Memory B cell (primary cell): ENCODE data around the gene UPF2.

Experiments
- ATAC-seq: fragments of 150-1000 bp; cut with Tn5 transposase; 2 replicates; pipeline ENCODE4 v1.10.0; 2021; ENCODE audit warnings: low read depth, mild to moderate bottlenecking, moderate library complexity
- DNase-seq, 2 donors: peaks; one replicate each; pipeline ENCODE4 v3.0.0; 2022; ENCODE audit warnings: low spot score in 2 of 2
- H3K27ac Mint-ChIP-seq: one replicate; pipeline ENCODE4 v1.8.0; 2022; ENCODE audit warnings: mild to moderate bottlenecking, moderate library complexity, mixed read lengths
- H3K27me3 Mint-ChIP-seq: one replicate; pipeline ENCODE4 v1.8.0; 2022; ENCODE audit warnings: mixed read lengths
- H3K36me3 Mint-ChIP-seq: one replicate; pipeline ENCODE4 v1.8.0; 2022; ENCODE audit warnings: mild to moderate bottlenecking, mixed read lengths
- H3K4me1 Mint-ChIP-seq: one replicate; pipeline ENCODE4 v1.8.0; 2022; ENCODE audit warnings: mixed read lengths
- H3K4me3 Mint-ChIP-seq: one replicate; pipeline ENCODE4 v1.8.0; 2022; ENCODE audit warnings: mild to moderate bottlenecking, moderate library complexity, mixed read lengths
- H3K9me3 Mint-ChIP-seq: one replicate; pipeline ENCODE4 v1.8.0; 2022; ENCODE audit warnings: mixed read lengths

The UPF2 gene

GRCh38 chr10:12056748-12057147 is 14.1 kb upstream of the UPF2 start:
- Mint-ChIP-seq H3K4me1 (peaks cover 12% of the 10 kb centered on the region), H3K36me3 (no peaks in the 10 kb centered on the region), H3K9me3 (peaks cover 1% of the 10 kb centered on the region), H3K4me3 (no peak overlapping the region), H3K27ac (no peak overlapping the region), H3K27me3 (no peaks in the 10 kb centered on the region)
- no peak for DNase-seq
- ATAC-seq = no peak

DNA sequence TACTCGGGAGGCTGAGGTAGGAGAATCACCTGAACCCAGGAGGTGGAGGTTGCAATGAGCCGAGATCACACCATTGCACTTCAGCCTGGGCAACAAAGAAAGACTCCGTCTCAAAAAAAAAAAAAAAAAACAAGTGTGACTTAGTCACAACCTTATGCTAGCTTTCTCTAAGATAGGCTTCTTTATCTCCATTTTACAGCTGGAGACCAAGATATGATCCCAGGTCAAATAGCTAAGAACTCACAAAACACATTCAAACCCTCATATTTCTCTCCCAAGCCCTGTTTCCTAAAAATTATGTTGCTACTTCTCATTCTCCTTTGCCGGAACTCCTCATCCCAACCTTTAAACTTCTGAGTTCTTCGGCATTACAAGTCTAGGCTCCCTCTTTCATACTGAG is 13.1 kb upstream of the UPF2 start:
- Mint-ChIP-seq H3K27ac (peak overlapping the region; percentile 5), H3K27me3 (no peaks in the 10 kb centered on the region), H3K4me1 (peaks cover 17% of the 10 kb centered on the region), H3K9me3 (peaks cover 1% of the 10 kb centered on the region), H3K4me3 (no peak overlapping the region), H3K36me3 (no peaks in the 10 kb centered on the region)
- no peak for ATAC-seq
- DNase-seq = no peak

- Mint-ChIP-seq H3K4me1 (peaks cover 25% of the 10 kb centered on the region), H3K9me3 (peaks cover 1% of the 10 kb centered on the region), H3K27me3 (no peaks in the 10 kb centered on the region), H3K36me3 (peaks cover 2% of the 10 kb centered on the region), H3K27ac (peak overlapping the region; percentile 97), H3K4me3 (peak overlapping the region; percentile 2)
- no peak for DNase-seq
- peak; percentile 41 for ATAC-seq
Measured at GRCh38 chr10:12051241-12051640, 8.6 kb upstream of the UPF2 start.

DNA sequence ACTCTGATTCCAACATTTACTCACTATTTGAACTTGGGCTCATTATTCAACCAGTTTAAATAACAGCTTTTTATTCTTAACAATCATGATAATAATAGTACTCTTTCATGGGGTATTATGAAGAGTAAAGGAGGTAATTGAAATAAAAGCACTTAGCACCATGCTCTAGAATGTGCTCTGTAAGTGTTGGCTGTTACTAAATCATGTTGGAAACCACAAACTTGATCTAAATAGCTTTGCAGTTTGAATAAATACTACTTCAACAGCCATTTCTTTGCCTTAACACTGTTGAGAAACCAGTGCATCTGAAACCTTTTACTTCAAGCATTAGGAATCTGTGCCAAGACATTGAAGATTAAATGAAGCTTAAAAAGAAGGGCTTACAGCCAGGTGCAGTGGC is 7.9 kb upstream of the UPF2 start:
- no peak for ATAC-seq
- no peaks in the 10 kb centered on the region for H3K27me3 Mint-ChIP-seq
- peaks cover 2% of the 10 kb centered on the region for H3K36me3 Mint-ChIP-seq
- no peak overlapping the region for H3K4me3 Mint-ChIP-seq
- H3K9me3 Mint-ChIP-seq = peaks cover 1% of the 10 kb centered on the region
- H3K4me1 Mint-ChIP-seq = peaks cover 25% of the 10 kb centered on the region
- DNase-seq = no peak
- H3K27ac Mint-ChIP-seq = peak overlapping the region; percentile 97

DNA sequence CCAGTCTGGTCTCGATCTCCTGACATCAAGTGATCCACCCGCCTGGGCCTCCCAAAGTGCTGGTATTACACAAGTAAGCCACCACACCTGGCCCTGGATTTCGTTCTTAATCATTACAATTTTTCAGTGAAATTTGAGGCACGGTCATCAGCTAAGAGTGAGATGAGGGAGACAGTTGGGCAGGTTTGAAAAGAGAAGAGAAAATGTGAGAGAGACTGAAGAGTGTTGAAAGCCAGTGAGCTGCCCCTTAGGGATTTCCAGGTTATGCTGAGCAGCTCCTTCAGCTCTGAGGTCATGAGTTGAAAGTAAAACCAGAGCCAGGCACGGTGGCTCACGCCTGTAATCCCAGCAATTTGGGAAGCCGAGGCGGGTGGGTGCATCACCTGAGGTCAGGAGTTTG is 5.9 kb upstream of the UPF2 start:
- peaks cover 2% of the 10 kb centered on the region for H3K36me3 Mint-ChIP-seq
- no peaks in the 10 kb centered on the region for H3K27me3 Mint-ChIP-seq
- peaks cover 1% of the 10 kb centered on the region for H3K9me3 Mint-ChIP-seq
- DNase-seq = no peak
- no peak overlapping the region for H3K27ac Mint-ChIP-seq
- no peak overlapping the region for H3K4me3 Mint-ChIP-seq
- ATAC-seq = no peak
- peaks cover 22% of the 10 kb centered on the region for H3K4me1 Mint-ChIP-seq

GRCh38 chr10:12045596-12045995 is 3.0 kb upstream of the UPF2 start:
- Mint-ChIP-seq H3K9me3 (no peaks in the 10 kb centered on the region), H3K4me3 (no peak overlapping the region), H3K27me3 (no peaks in the 10 kb centered on the region), H3K27ac (no peak overlapping the region), H3K4me1 (peaks cover 24% of the 10 kb centered on the region), H3K36me3 (peaks cover 4% of the 10 kb centered on the region)
- ATAC-seq (no peak), DNase-seq (no peak)

DNA sequence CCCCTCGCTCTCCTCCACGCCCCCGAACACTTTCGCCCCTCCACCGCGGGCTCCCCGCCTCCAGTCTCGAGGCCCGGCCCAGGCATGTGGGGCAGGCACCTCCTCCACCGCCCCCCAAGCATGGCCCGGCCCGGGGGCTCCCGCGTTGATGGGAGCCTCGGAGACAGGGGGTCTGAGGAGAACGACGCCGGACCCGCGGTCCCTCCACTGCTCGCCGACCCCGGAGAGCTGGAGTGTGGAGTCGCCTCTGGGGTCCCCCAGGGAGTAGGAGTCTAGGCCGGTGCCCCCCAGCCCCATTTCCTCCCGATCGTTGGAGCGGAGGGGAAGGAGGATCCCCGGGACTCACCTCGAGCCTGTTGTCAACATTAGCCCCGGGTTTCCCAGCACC is 206 bp downstream of the UPF2 start:
- peaks cover 27% of the 10 kb centered on the region for H3K4me1 Mint-ChIP-seq
- peaks cover 6% of the 10 kb centered on the region for H3K36me3 Mint-ChIP-seq
- DNase-seq (no peak), ATAC-seq (peak; percentile 4)
- H3K27me3 Mint-ChIP-seq = no peaks in the 10 kb centered on the region
- no peaks in the 10 kb centered on the region for H3K9me3 Mint-ChIP-seq
- H3K4me3 Mint-ChIP-seq = peak overlapping the region; percentile 99
- H3K27ac Mint-ChIP-seq = peak overlapping the region; percentile 100

DNA sequence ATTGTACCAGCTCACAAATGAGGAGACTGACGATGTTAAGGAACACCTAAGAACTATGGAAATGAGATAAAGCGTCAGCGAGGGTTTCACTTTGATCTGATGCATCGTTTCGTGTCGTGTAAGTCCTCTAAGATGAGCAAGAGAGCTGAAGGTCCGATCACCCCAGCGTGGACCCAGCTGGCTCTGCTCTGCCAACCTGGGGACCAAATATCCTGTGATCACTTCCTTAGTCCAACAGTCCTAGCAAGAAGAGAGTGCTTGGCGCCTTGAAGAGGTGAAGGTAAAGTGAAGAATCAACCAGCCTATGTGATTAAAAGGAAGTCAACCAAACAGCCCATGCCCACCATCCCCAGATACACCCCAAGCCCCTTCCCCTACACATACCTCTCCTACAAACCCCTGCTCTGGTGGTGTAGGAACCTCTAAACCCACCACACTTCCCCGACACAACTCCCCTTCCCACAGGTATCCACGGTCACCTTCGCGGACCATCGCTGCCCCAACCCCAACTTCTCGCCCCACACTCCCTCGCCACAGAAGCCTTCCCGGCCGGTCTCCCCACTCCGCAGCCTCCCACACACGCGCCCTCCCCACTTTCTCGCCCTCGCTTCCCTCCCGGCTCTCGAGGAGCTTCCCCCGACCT is 722 bp downstream of the UPF2 start:
- H3K4me1 Mint-ChIP-seq = peaks cover 27% of the 10 kb centered on the region
- H3K36me3 Mint-ChIP-seq = peaks cover 6% of the 10 kb centered on the region
- H3K9me3 Mint-ChIP-seq = no peaks in the 10 kb centered on the region
- DNase-seq = peak; percentile 33 to 34
- H3K4me3 Mint-ChIP-seq = peak overlapping the region; percentile 99
- peak; percentile 3 for ATAC-seq
- H3K27me3 Mint-ChIP-seq = no peaks in the 10 kb centered on the region
- peak overlapping the region; percentile 100 for H3K27ac Mint-ChIP-seq

DNA sequence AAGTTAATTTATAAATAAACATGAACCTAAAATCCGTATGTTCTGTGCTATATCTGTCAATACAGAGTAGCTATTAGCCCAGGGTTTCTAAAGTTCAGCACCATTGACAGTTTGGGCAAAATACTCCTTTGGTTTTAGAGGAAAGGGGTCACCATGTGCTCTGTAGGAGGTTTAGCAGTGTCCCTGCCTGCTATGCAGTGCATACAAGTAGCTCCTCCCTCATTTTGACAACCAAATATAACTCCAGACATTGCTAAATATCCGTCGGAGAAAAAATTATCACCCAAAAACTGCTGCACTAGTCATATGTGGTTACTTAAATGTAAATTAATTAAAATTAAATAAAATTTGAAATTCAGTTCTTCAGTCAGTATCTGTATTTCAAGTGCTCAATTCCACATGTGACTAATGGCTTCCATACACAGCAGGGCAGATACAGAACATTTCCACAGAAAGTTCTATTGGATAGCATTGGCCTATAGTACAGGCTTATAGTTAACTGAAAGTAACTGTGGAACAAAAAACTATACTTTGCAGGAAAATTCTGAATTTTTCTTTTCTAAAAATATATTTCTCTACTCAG is 6.4 kb downstream of the UPF2 start:
- H3K36me3 Mint-ChIP-seq = peaks cover 13% of the 10 kb centered on the region
- H3K27me3 Mint-ChIP-seq = no peaks in the 10 kb centered on the region
- no peak for ATAC-seq
- H3K9me3 Mint-ChIP-seq = no peaks in the 10 kb centered on the region
- no peak overlapping the region for H3K4me3 Mint-ChIP-seq
- peaks cover 19% of the 10 kb centered on the region for H3K4me1 Mint-ChIP-seq
- no peak overlapping the region for H3K27ac Mint-ChIP-seq
- DNase-seq = no peak

DNA sequence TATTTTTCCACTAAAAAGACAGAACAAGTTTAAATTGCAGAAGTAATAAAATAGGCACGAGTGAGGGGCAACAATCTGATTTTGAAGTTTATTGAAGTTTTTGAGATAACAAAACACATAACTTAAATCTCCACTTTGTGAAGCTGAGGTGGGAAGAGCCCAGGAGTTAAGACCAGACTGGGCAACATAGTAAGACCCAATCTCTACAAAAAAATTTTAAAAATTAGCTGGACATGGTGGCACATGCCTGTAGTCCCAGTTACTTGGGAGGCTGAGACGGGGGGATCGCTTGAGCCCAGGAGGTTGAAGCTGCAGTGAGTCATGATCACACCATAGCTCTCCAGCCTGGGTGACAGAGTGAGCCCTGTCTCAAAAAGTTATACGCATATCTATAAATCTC is 11.2 kb downstream of the UPF2 start:
- Mint-ChIP-seq H3K36me3 (peaks cover 29% of the 10 kb centered on the region), H3K27me3 (no peaks in the 10 kb centered on the region), H3K27ac (peak overlapping the region; percentile 58), H3K4me1 (peaks cover 15% of the 10 kb centered on the region), H3K4me3 (no peak overlapping the region), H3K9me3 (no peaks in the 10 kb centered on the region)
- DNase-seq (no peak), ATAC-seq (no peak)

DNA sequence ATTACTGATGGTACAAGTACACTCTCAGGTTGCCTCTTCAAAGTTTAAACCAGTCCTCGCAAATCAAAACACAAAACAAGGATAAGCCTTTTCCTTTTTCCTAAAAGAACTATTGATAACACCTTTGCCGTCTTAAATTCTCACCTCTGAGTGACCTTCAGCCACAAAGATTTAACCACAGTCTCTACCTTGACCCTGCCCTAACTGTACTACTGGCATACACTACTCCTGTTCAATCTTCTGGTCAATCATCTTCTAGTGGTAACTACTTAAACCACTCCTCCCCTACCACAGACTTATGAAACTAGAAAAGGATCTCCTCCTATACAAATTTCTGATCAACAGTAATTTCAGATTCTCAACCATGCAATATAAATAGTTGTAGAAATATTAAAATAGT is 15.1 kb downstream of the UPF2 start:
- Mint-ChIP-seq H3K9me3 (no peaks in the 10 kb centered on the region), H3K4me3 (no peak overlapping the region), H3K4me1 (peaks cover 16% of the 10 kb centered on the region), H3K27ac (peak overlapping the region; percentile 38), H3K27me3 (no peaks in the 10 kb centered on the region), H3K36me3 (peaks cover 23% of the 10 kb centered on the region)
- no peak for ATAC-seq
- no peak for DNase-seq

GRCh38 chr10:12025591-12025990 is 17.0 kb downstream of the UPF2 start:
- peaks cover 23% of the 10 kb centered on the region for H3K36me3 Mint-ChIP-seq
- H3K4me1 Mint-ChIP-seq = peaks cover 20% of the 10 kb centered on the region
- no peak for DNase-seq
- H3K27me3 Mint-ChIP-seq = no peaks in the 10 kb centered on the region
- H3K4me3 Mint-ChIP-seq = no peak overlapping the region
- H3K27ac Mint-ChIP-seq = peak overlapping the region; percentile 80
- no peaks in the 10 kb centered on the region for H3K9me3 Mint-ChIP-seq
- ATAC-seq = no peak

GRCh38 chr10:12022580-12023257 is 19.9 kb downstream of the UPF2 start:
- no peaks in the 10 kb centered on the region for H3K9me3 Mint-ChIP-seq
- no peak for DNase-seq
- peaks cover 18% of the 10 kb centered on the region for H3K4me1 Mint-ChIP-seq
- peaks cover 11% of the 10 kb centered on the region for H3K36me3 Mint-ChIP-seq
- ATAC-seq = peak; percentile 78
- no peaks in the 10 kb centered on the region for H3K27me3 Mint-ChIP-seq
- peak overlapping the region; percentile 88 for H3K27ac Mint-ChIP-seq
- H3K4me3 Mint-ChIP-seq = peak overlapping the region; percentile 17

GRCh38 chr10:12020574-12020973 is 22.0 kb downstream of the UPF2 start:
- Mint-ChIP-seq H3K36me3 (peaks cover 2% of the 10 kb centered on the region), H3K27ac (peak overlapping the region; percentile 78), H3K9me3 (no peaks in the 10 kb centered on the region), H3K4me3 (no peak overlapping the region), H3K27me3 (no peaks in the 10 kb centered on the region), H3K4me1 (peaks cover 12% of the 10 kb centered on the region)
- DNase-seq (no peak), ATAC-seq (no peak)
